Midbrain (tissue), 1 donor: Measurements from ENCODE around the gene CNTNAP2.

Experiments
- DNase-seq: peaks from one replicate; lab custom pipeline; 2025; lab: John Stamatoyannopoulos, UW

The CNTNAP2 gene

GRCh38 chr7:148204639-148205304 is 2088.2 kb downstream of the CNTNAP2 start:
- no peak for DNase-seq

DNA sequence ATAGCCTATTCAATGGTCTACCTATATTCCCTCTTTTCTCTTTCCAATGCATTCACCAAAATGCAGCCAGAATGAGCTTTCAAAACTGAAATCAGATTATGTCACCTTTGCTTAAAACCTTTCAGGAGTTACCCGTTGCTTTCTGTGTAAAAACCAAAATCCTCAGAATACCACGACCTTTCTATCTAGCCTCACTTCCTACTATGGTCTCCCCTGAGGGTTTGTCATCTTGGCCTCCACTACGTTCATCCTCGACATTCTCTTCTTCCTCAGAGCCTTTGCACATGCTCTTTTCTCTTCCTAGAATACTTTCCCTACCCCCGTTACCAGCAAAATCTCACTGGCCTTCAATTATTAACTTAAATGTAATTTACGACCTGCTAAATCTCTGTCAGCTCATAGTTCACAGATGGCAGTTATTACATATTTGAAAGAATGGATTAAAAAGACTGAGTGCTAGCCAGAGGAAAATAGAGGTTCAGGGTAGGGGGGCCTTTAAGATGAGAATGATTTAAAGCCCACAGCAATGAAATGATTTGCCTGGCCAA is 2093.1 kb downstream of the CNTNAP2 start:
- DNase-seq, result no peak

DNA sequence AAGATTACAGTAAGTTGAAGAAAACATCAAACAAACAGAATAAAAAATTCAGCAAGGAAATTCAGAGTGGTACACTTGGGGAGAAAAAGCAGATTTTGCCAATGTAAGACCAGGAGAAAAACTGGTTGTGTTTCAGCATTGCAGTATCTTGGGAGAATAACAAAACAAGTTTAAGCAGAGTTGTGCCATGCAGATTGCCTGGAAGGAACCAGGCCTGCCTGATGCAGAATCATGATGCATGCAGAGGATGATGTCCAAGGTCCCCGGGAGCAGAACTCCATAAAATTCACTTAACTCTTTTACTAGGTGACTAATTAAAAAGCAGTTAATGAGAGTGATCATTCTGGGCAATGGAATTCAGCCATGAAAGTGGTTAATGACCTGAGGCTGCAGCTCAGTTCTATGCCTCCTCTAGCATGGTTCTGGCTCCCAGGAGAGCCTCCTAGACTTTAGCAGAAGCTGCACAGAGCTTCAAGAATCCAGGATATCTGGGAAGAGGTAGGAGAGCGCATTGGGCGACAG is 2094.3 kb downstream of the CNTNAP2 start:
- DNase-seq, result no peak

DNA sequence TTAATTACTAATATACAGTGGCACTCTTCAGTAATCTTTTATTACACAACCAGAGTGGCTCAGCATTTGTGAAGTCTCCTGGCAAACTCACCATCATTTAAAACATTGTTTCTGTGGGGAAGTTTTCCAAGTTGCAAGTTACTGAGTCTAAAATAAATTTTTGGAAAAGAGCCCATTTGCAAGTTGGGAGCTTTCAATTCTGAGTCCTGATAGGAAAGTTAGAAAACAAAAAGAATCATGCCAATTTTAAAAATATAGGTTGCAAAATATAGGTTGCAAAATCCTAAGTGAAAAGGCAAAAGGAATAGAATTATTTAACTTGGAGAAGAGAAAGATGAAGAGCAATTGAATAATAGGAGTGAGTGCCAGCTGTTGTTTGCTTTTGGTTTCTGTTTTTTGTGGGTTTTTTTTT is 2095.1 kb downstream of the CNTNAP2 start:
- no peak for DNase-seq

DNA sequence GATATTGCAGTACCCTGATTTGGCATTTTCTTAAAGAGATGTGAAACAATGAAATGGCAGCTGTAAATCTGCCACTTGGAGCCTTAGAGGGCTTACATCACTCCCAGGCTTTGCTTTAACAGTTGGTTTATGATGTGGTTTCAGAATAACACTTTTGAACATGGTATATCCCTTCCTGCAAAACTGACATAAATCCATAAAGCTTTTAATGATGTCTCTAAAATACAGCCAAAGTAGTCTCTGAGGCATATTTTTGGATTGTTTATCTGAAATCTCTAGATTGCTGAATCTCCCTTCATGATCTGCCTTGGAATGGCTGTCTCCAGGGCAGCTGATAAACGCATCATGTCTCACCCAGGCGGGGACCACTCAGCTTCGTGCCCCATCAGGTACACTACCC is 2096.1 kb downstream of the CNTNAP2 start:
- DNase-seq, result no peak

GRCh38 chr7:148214101-148214500 is 2097.5 kb downstream of the CNTNAP2 start:
- no peak for DNase-seq

- DNase-seq, result no peak
Observed at GRCh38 chr7:148218603-148219002, 2102.0 kb downstream of the CNTNAP2 start.

DNA sequence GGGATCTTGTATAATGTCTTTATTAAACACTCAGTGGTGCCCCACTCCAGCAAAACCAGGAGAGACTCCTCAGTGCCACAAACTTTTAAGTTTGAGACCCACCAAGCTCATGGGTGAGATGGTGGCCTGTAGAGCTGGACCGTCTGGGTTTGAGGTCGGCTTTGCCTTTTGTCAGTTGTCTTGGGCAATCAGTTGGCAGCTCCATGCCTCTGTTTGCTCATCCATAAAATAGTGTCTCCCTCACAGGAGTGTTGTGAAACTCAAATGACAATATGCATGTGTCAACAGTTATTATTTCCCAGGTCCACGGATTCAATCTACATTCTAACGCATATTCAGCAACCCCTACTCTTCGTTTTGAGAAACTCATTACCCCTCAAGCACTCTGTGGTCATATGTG is 2106.1 kb downstream of the CNTNAP2 start:
- no peak for DNase-seq

GRCh38 chr7:148223160-148223559 is 2106.6 kb downstream of the CNTNAP2 start:
- no peak for DNase-seq

DNA sequence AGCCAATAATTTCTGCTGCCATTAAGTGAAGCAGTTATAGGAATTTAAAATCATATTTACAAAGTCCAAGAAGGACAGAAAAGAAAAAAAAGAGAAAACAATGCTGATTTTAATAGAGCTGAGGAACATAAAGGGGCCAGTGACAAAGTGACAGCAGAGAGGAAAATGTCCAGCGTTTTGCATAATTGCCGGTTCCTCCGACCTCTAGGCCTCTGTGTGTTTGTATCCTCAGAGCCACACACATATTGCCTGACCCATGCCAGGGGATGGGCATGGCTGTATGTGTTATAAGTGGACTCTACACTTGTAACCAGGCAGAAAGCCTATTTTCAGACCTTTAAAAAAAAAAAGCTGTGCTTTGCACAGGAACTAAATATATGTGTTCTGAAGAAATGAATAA is 2107.1 kb downstream of the CNTNAP2 start:
- no peak for DNase-seq

GRCh38 chr7:148230296-148230695 is 2113.7 kb downstream of the CNTNAP2 start:
- no peak for DNase-seq

DNA sequence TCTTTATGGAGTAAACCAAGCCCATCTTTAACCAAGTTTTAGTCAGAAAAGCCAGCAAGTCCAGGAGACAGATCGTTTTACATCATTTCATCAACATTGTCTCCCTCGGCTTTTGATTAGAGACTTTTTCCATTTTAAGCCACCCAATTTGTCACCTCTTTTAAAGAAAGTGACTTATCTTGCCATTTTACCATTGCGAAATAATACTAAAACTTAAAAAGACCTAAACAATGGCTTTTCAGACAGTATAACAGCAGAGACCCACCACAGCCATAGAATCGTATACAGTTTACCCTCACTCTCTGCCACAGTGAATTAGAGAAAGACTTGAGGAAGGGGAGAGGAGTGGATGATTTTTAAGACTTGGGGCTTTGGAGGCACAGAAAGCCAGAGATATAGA is 2114.3 kb downstream of the CNTNAP2 start:
- DNase-seq, result no peak

DNA sequence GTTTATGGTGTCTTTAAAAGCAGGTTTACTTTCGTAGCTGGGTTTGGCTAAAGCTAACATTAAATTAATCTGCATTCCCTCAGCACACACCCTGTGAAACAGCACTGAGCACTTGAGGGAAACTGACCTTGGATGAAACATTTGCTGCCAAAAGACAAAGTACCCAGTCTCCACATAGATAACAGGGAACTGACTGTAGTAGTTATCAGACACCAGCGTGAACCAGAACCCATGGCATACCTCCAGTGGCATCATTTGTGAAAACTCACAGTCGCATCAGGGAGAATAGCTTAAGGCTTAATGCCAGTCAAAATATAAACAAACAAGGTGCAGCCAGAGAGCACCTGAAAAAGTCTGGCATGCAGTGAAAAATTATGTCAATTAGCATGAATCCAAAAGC is 2116.2 kb downstream of the CNTNAP2 start:
- no peak for DNase-seq

GRCh38 chr7:148234715-148235114 is 2118.1 kb downstream of the CNTNAP2 start:
- DNase-seq, result no peak

- no peak for DNase-seq
Observed at GRCh38 chr7:148238761-148239325, 2122.2 kb downstream of the CNTNAP2 start.

- DNase-seq, result no peak
Observed at GRCh38 chr7:148241700-148242293, 2125.2 kb downstream of the CNTNAP2 start.

DNA sequence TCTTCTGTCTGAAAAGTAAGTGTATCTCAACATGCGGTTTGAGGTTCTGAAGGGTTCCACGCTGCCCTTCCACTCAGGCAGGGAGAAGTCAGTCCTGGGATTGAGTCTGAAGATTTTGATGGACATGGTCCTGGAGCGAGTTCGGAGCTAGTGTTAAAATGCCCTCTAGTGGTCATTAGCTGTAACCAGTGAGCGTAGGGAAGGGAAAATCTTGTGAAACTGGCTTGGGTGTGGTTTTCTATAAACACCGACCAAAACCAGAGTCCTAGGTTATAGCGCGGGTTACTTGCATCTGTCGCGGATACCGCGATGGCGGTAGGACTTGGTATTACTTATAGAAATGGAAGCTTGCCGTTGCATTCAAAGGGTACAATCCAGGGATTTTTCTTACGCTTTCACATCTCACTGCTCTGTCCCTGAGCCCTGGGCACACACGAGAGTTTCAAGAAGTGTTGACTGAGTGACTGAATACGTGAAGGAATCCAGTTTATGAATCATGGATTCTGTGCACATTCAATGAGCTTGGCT is 2125.8 kb downstream of the CNTNAP2 start:
- peak; percentile 66 for DNase-seq

- DNase-seq, result no peak
Observed at GRCh38 chr7:148245381-148245780, 2128.8 kb downstream of the CNTNAP2 start.

DNA sequence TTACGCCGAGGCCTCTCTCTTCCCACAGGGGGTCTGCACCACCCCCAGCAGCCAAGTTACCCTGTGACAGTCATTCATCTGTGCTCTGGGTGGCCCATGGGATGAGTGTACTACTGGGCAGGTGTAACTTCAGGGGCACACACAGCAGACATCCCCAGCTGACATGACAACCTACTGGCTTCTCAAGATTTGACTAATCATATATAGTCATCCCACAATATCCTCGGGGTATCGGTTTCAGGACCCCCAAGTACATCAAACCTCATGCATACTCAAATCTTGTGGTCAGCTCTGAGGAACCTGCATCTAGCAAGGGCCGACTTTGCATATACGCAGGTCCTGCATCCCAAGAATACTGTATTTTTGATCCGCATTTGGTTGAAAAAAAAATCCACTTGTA is 2137.0 kb downstream of the CNTNAP2 start:
- DNase-seq, result no peak

- DNase-seq, result no peak
Observed at GRCh38 chr7:148255333-148255732, 2138.7 kb downstream of the CNTNAP2 start.

DNA sequence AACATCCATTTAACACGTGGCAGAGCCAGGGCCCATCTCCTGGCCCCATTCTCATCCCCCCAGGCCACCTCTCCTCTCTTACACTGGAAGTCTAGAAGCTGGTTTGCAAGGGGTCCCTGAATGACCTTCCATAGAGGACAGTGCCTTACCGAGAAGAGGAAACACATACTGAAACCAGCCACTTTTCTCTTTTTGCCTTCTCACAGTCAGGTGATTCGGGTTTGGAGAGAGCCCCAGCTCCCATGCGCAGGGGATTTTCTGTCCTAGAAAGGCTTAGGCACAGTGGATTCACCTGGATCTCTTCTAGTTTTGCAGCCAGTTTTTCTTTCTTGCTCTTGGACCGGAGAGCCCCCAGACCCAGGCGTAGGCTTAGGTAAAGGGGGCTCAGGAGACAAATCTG is 2139.8 kb downstream of the CNTNAP2 start:
- DNase-seq, result no peak

DNA sequence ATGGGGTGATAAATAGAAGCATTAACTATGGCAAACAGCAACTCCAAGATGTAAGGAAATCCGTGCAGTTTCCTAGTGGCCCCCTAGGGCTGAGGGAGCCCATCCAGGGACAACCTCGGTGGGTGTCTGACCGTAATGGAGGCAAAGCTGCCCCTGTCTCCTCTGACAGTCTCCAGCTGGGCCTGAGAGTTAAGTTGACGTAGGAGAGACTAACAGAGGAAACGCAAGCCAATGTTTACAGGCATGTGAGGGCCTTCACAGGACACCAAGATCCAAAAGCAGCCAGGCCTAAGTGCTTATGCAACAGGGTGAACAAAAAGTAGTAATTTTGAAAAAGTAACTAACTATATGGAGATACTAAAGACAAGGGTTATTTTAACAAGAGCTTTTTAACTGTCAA is 2144.0 kb downstream of the CNTNAP2 start:
- no peak for DNase-seq

DNA sequence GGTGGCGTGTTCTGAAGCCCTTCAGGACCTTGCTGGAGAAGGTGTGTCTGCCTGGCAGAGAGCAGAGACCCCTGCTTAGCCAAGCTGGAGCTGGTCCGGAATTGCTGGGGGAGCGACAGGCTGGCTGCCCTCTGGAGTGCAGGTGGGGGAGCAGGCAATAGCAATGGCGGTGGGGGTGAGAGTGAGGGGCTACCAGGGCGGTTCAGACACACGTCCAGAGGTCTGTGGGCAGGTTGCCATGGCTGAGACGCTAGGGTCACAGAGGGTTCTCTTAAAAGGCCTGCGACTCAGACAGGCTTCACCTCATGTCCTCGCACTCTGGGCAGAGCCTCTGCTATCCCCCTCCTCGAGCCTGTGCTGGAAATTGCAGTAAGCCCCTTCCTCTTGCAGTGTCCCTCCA is 2144.9 kb downstream of the CNTNAP2 start:
- DNase-seq, result no peak
